Common myeloid progenitor, CD34-positive (primary cell): ENCODE measurements around the gene MEGF6.

Experiments
- CTCF ChIA-PET: fragments of 350-600 bp; sonication (Branson Sonifier 250); formaldehyde crosslinking; loops from one replicate; lab custom pipeline; 2021; ENCODE audit warnings: antibody characterized with exemption; lab: Charles Lee
- POLR2A ChIA-PET: fragments of 350-600 bp; sonication (Branson Sonifier 250); formaldehyde crosslinking; loops from one replicate; lab custom pipeline; 2021; ENCODE audit warnings: antibody characterized with exemption; lab: Charles Lee
- DNase-seq, 3 donors: peaks; one replicate each; pipeline versions ENCODE4 v3.0.0 to v3.0.0-alpha.2; 2013
- H3K27ac ChIP-seq, 2 experiments: 1 replicate in 1 of 2; 2 replicates in 1 of 2; pipeline ENCODE4 v1.7.0; 2013; ENCODE audit warnings: inconsistent platforms in 2 of 2, low read length in 2 of 2, mild to moderate bottlenecking in 2 of 2, low read depth in 1 of 2, moderate library complexity in 1 of 2; ENCODE audit not compliant: severe bottlenecking in 2 of 2, insufficient read depth in 1 of 2, poor library complexity in 1 of 2
- H3K27me3 ChIP-seq, 5 experiments: replicated peaks in 2 of 5; 1 replicate in 3 of 5; 2 replicates in 2 of 5; pipeline versions ENCODE4 v1.6.1 to v1.7.0; 2013; ENCODE audit warnings: low read length in 4 of 5, mild to moderate bottlenecking in 2 of 5, moderate library complexity in 2 of 5, inconsistent platforms in 1 of 5; ENCODE audit not compliant: insufficient read depth in 5 of 5, control insufficient read depth in 4 of 5
- H3K36me3 ChIP-seq, 4 experiments: 1 replicate in 2 of 4; 2 replicates in 2 of 4; pipeline versions ENCODE4 v1.6.1 to v1.7.0; 2013; ENCODE audit warnings: low read length in 3 of 4, control low read depth in 1 of 4, mild to moderate bottlenecking in 1 of 4; ENCODE audit not compliant: control insufficient read depth in 4 of 4, insufficient read depth in 4 of 4
- H3K4me1 ChIP-seq, 4 experiments: 1 replicate in 3 of 4; 2 replicates in 1 of 4; pipeline versions ENCODE4 v1.6.1 to v1.7.1; 2013; ENCODE audit warnings: low read length in 3 of 4, mild to moderate bottlenecking in 3 of 4, control low read depth in 1 of 4, inconsistent platforms in 1 of 4, moderate library complexity in 1 of 4; ENCODE audit not compliant: control insufficient read depth in 4 of 4, insufficient read depth in 4 of 4; ENCODE audit errors: control extremely low read depth in 1 of 4
- H3K4me3 ChIP-seq, 7 experiments: 1 replicate in 4 of 7; 2 replicates in 3 of 7; pipeline versions ENCODE4 v1.5.1 to v1.7.0; 2013; ENCODE audit warnings: mild to moderate bottlenecking in 7 of 7, low read length in 6 of 7, moderate library complexity in 6 of 7, inconsistent platforms in 2 of 7, low read depth in 2 of 7, control low read depth in 1 of 7; ENCODE audit not compliant: insufficient read depth in 4 of 7, control insufficient read depth in 1 of 7; ENCODE audit errors: extremely low read depth in 1 of 7
- H3K9me3 ChIP-seq, 5 experiments: 1 replicate in 4 of 5; 2 replicates in 1 of 5; pipeline versions ENCODE4 v1.6.1 to v1.7.1; 2013; ENCODE audit warnings: low read length in 4 of 5, mild to moderate bottlenecking in 2 of 5, inconsistent platforms in 1 of 5, low read depth in 1 of 5, moderate library complexity in 1 of 5; ENCODE audit not compliant: control insufficient read depth in 4 of 5, insufficient read depth in 2 of 5; ENCODE audit errors: control extremely low read depth in 1 of 5
- WGBS: methylation state at CpG from one replicate; pipeline ENCODE4 v1.1.5; 2013; ENCODE audit not compliant: insufficient coverage; 5-methylcytosine and 5-hydroxymethylcytosine counted together

MEGF6 gene

GRCh38 chr1:3580231-3580630 lies 31.1 kb downstream of the MEGF6 start:
- CTCF ChIA-PET: no interaction called here
- 71% methylated on average over 7 of the region's 9 CpGs for WGBS
- Histone ChIP-seq H3K36me3 (peaks cover 5 to 17% (median 16%) of the 10 kb centered on the region in 4 experiments), H3K9me3 (peaks cover 0 to 3% (median 0%) of the 10 kb centered on the region in 5 experiments), H3K4me1 (no peaks in the 10 kb centered on the region), H3K27ac (no peak overlapping the region), H3K4me3 (no peak overlapping the region), H3K27me3 (no peaks in the 10 kb centered on the region)
- POLR2A ChIA-PET: no interaction called here
- DNase-seq: no peak

GRCh38 chr1:3579626-3580025 lies 31.7 kb downstream of the MEGF6 start:
- Histone ChIP-seq H3K27ac (no peak overlapping the region), H3K9me3 (peaks cover 0 to 3% (median 0%) of the 10 kb centered on the region in 5 experiments), H3K4me1 (no peaks in the 10 kb centered on the region), H3K27me3 (no peaks in the 10 kb centered on the region), H3K4me3 (no peak overlapping the region), H3K36me3 (peaks cover 5 to 18% (median 15%) of the 10 kb centered on the region in 4 experiments)
- ChIA-PET CTCF (no interaction called here), POLR2A (interaction anchor here (0.6 kb wide), 1 partner anchor 121 kb away, joined by 3 read pairs; no protein-coding TSS in a partner anchor)
- 98% methylated on average over 11 of the region's 16 CpGs for WGBS
- no peak for DNase-seq

GRCh38 chr1:3578906-3579305 lies 32.4 kb downstream of the MEGF6 start:
- Histone ChIP-seq H3K4me1 (no peaks in the 10 kb centered on the region), H3K27ac (no peak overlapping the region), H3K27me3 (no peaks in the 10 kb centered on the region), H3K36me3 (peaks cover 5 to 20% (median 17%) of the 10 kb centered on the region in 4 experiments), H3K4me3 (no peak overlapping the region), H3K9me3 (peaks cover 0 to 2% (median 0%) of the 10 kb centered on the region in 5 experiments)
- POLR2A ChIA-PET: interaction anchor here (0.6 kb wide), 1 partner anchor 121 kb away, joined by 3 read pairs; no protein-coding TSS in a partner anchor
- DNase-seq: no peak
- 98% methylated on average over 19 of the region's 19 CpGs for whole genome bisulfite sequencing
- CTCF ChIA-PET: interaction anchor here (1.5 kb wide), 1 partner anchor 8 kb away, joined by 4 read pairs; no protein-coding TSS in a partner anchor

GRCh38 chr1:3578433-3578805 lies 32.9 kb downstream of the MEGF6 start:
- H3K4me1 ChIP-seq: no peaks in the 10 kb centered on the region
- 94% methylated on average over 7 of the region's 8 CpGs for WGBS
- CTCF ChIA-PET: interaction anchor here (1.5 kb wide), 1 partner anchor 9 kb away, joined by 4 read pairs; no protein-coding TSS in a partner anchor

GRCh38 chr1:3577711-3578432 lies 33.4 kb downstream of the MEGF6 start:
- 90% methylated on average over 22 of the region's 27 CpGs for WGBS
- Histone ChIP-seq H3K4me1 (no peaks in the 10 kb centered on the region), H3K4me3 (no peak overlapping the region), H3K9me3 (no peaks in the 10 kb centered on the region), H3K27me3 (no peaks in the 10 kb centered on the region), H3K36me3 (peaks cover 5 to 26% (median 22%) of the 10 kb centered on the region in 4 experiments), H3K27ac (no peak overlapping the region)
- POLR2A ChIA-PET: no interaction called here
- CTCF ChIA-PET: interaction anchor here (1.5 kb wide), 1 partner anchor 9 kb away, joined by 4 read pairs; no protein-coding TSS in a partner anchor
- DNase-seq: no peak

More at GRCh38 chr1:3578433-3578805, 32.9 kb downstream of the MEGF6 start:
- H3K9me3 ChIP-seq: no peaks in the 10 kb centered on the region
- H3K4me3 ChIP-seq: no peak overlapping the region
- no peaks in the 10 kb centered on the region for H3K27me3 ChIP-seq
- H3K36me3 ChIP-seq: peaks cover 5 to 21% (median 19%) of the 10 kb centered on the region in 4 experiments
- no peak overlapping the region for H3K27ac ChIP-seq
- DNase-seq: no peak
- POLR2A ChIA-PET: no interaction called here

GRCh38 chr1:3577300-3577699 lies 34.0 kb downstream of the MEGF6 start:
- ChIA-PET POLR2A (no interaction called here), CTCF (no interaction called here)
- Histone ChIP-seq H3K27ac (no peak overlapping the region), H3K27me3 (no peaks in the 10 kb centered on the region), H3K4me1 (no peaks in the 10 kb centered on the region), H3K36me3 (peaks cover 2 to 31% (median 27%) of the 10 kb centered on the region in 4 experiments), H3K4me3 (no peak overlapping the region), H3K9me3 (no peaks in the 10 kb centered on the region)
- 100% methylated on average over 2 of the region's 7 CpGs for WGBS
- DNase-seq: no peak

- CTCF ChIA-PET: no interaction called here
- DNase-seq: no peak
- WGBS: 97% methylated on average over 13 of the region's 15 CpGs
- peaks cover 2 to 40% (median 34%) of the 10 kb centered on the region in 4 experiments for H3K36me3 ChIP-seq
- POLR2A ChIA-PET: no interaction called here
- H3K4me3 ChIP-seq: no peak overlapping the region
- H3K27ac ChIP-seq: no peak overlapping the region
- no peaks in the 10 kb centered on the region for H3K27me3 ChIP-seq
- no peaks in the 10 kb centered on the region for H3K9me3 ChIP-seq
- H3K4me1 ChIP-seq: no peaks in the 10 kb centered on the region
These were observed 35.3 kb downstream of the MEGF6 start for GRCh38 chr1:3575993-3576392.
